HCT116 (cell line): ENCODE results near the gene UGT1A3. TPM values are rescaled to one million over a fixed set of nuclear protein-coding genes. Genes with fewer than 3 reads are reported as not detected.

Experiments
- ATAC-seq: fragments of 200-7000 bp; cut with Tn5 transposase; 2 replicates; pipeline ENCODE4 v1.9.1; 2020; ENCODE audit warnings: mild to moderate bottlenecking, moderate library complexity
- BruUV-seq: library from RNA; stranded (reverse); fragments of 400-500 nt; replicated peaks from 2 replicates; lab custom pipeline; 2021; lab: Mats Ljungman, UMichigan
- CTCF ChIA-PET: fragments of 300-600 bp; sonication (Branson Sonifier 250); formaldehyde crosslinking; loops from one replicate; lab custom pipeline; 2021; ENCODE audit warnings: antibody characterized with exemption; lab: Charles Lee
- POLR2A ChIA-PET: fragments of 300-600, 350-600 bp; sonication (Branson Sonifier 250); formaldehyde crosslinking; loops from one replicate; lab custom pipeline; 2021; ENCODE audit warnings: antibody characterized with exemption; lab: Charles Lee
- RAD21 ChIA-PET, 2 experiments: fragments of 300-600 bp; sonication (Branson Sonifier 250); formaldehyde crosslinking; loops; one replicate each; lab custom pipeline; 2023; ENCODE audit warnings: low total read pairs in 2 of 2; ENCODE audit not compliant: uncharacterized antibody in 2 of 2, unreplicated experiment in 2 of 2, low non-redundant PET in 1 of 2; lab: Charles Lee
- DNase-seq: peaks from one replicate; pipeline ENCODE4 v3.0.0-alpha.2; 2010; ENCODE audit warnings: low read depth, low spot score
- H2AFZ ChIP-seq: fragments of 200-600 bp; shearing (Covaris generic), sonication (generic); 2 replicates; pipeline ENCODE4 v1.6.1; 2017; ENCODE audit warnings: low read depth, mixed run types, mixed read lengths, antibody characterized with exemption, low read length; ENCODE audit not compliant: poor library complexity, severe bottlenecking
- H3K27ac ChIP-seq: 2 replicates; pipeline ENCODE4 v1.5.1; 2012; ENCODE audit warnings: low read depth, low read length
- H3K27me3 ChIP-seq: fragments of 200-600 bp; sonication (generic); 2 replicates; pipeline ENCODE4 v1.6.1; 2016; ENCODE audit warnings: mixed run types, low read length, mixed read lengths; ENCODE audit not compliant: insufficient read depth
- H3K36me3 ChIP-seq, 2 experiments: fragments of 200-500 bp in 1 of 2; fragments of 200-600 bp in 1 of 2; sonication (Bioruptor generic) in 1 of 2; sonication (generic) in 1 of 2; 2 replicates each; pipeline versions ENCODE4 v1.5.1 to v1.6.1; 2014 to 2016; ENCODE audit warnings: low read length in 2 of 2, inconsistent platforms in 1 of 2, mixed read lengths in 1 of 2, mixed run types in 1 of 2; ENCODE audit not compliant: insufficient read depth in 2 of 2, control insufficient read depth in 1 of 2
- H3K4me1 ChIP-seq, 2 experiments: fragments of 200-600 bp in 1 of 2; sonication (generic) in 1 of 2; 2 replicates each; pipeline versions ENCODE4 v1.5.1 to v1.6.1; 2012 to 2017; ENCODE audit warnings: low read length in 2 of 2, inconsistent platforms in 1 of 2, mild to moderate bottlenecking in 1 of 2, mixed read lengths in 1 of 2, mixed run types in 1 of 2, moderate library complexity in 1 of 2; ENCODE audit not compliant: insufficient read depth in 2 of 2, control insufficient read depth in 1 of 2
- H3K4me2 ChIP-seq: fragments of 200-600 bp; sonication (generic); 2 replicates; pipeline ENCODE4 v1.6.1; 2017; ENCODE audit warnings: mixed run types, low read length, mixed read lengths
- H3K4me3 ChIP-seq, 2 experiments: fragments of 200-600 bp in 1 of 2; sonication (generic) in 1 of 2; replicated peaks in 1 of 2; 2 replicates each; pipeline ENCODE4 v1.5.1; 2011 to 2016; ENCODE audit warnings: low read length in 2 of 2, control low read depth in 1 of 2, low read depth in 1 of 2, mild to moderate bottlenecking in 1 of 2, mixed read lengths in 1 of 2, mixed run types in 1 of 2
- H3K79me2 ChIP-seq: fragments of 200-600 bp; sonication (generic); 2 replicates; pipeline ENCODE4 v1.6.1; 2017; ENCODE audit warnings: mild to moderate bottlenecking, mixed run types, low read length, moderate library complexity, mixed read lengths; ENCODE audit not compliant: insufficient read depth
- H3K9ac ChIP-seq: fragments of 200-600 bp; sonication (generic); 2 replicates; pipeline ENCODE4 v1.6.1; 2016; ENCODE audit warnings: low read length, mixed read lengths
- H3K9me2 ChIP-seq: fragments of 200-600 bp; sonication (generic), shearing (Covaris generic); 2 replicates; pipeline ENCODE4 v1.6.1; 2017; ENCODE audit warnings: mixed run types, mild to moderate bottlenecking, moderate library complexity; ENCODE audit not compliant: insufficient read depth
- H3K9me3 ChIP-seq, 2 experiments: fragments of 200-500 bp in 1 of 2; fragments of 200-600 bp in 1 of 2; sonication (Bioruptor generic) in 1 of 2; sonication (generic) in 1 of 2; 2 replicates each; pipeline ENCODE4 v1.6.1; 2014 to 2017; ENCODE audit warnings: low read length in 2 of 2, mixed read lengths in 2 of 2, inconsistent platforms in 1 of 2, low read depth in 1 of 2, mild to moderate bottlenecking in 1 of 2, mixed run types in 1 of 2, moderate library complexity in 1 of 2; ENCODE audit not compliant: control insufficient read depth in 1 of 2, insufficient read depth in 1 of 2
- H4K20me1 ChIP-seq: fragments of 200-600 bp; sonication (generic), shearing (Covaris generic); 2 replicates; pipeline ENCODE4 v1.6.1; 2017; ENCODE audit warnings: mixed run types, mild to moderate bottlenecking, moderate library complexity; ENCODE audit not compliant: insufficient read depth
- CBX3 ChIP-seq: IDR thresholded peaks from 2 replicates; pipeline ENCODE4 v1.6.1; 2012; ENCODE audit warnings: low read depth
- CEBPB ChIP-seq: IDR thresholded peaks from 2 replicates; pipeline ENCODE4 v1.6.1; 2012; ENCODE audit warnings: low read depth
- ELF1 ChIP-seq: IDR thresholded peaks from 2 replicates; pipeline ENCODE4 v1.6.1; 2012; ENCODE audit warnings: low read depth, borderline replicate concordance
- MAX ChIP-seq: IDR thresholded peaks from 2 replicates; pipeline ENCODE4 v1.6.1; 2012
- POLR2A ChIP-seq: IDR thresholded peaks from 2 replicates; pipeline ENCODE4 v1.7.0; 2011; ENCODE audit warnings: borderline replicate concordance; ENCODE audit not compliant: insufficient read depth, insufficient read length; ENCODE audit errors: extremely low read depth
- REST ChIP-seq: IDR thresholded peaks from 2 replicates; pipeline ENCODE4 v1.6.1; 2012; ENCODE audit warnings: low read depth
- SRF ChIP-seq: IDR thresholded peaks from 2 replicates; pipeline ENCODE4 v1.6.1; 2012; ENCODE audit warnings: low read depth
- TCF7L2 ChIP-seq: IDR thresholded peaks from 2 replicates; pipeline ENCODE4 v1.7.0; 2011; ENCODE audit warnings: borderline replicate concordance, inconsistent platforms; ENCODE audit not compliant: insufficient read depth, insufficient read length; ENCODE audit errors: extremely low read depth
- YY1 ChIP-seq: IDR thresholded peaks from 2 replicates; pipeline ENCODE4 v1.6.1; 2011; ENCODE audit warnings: low read length, low read depth, moderate library complexity, mild to moderate bottlenecking; ENCODE audit not compliant: insufficient replicate concordance; ENCODE audit errors: extremely low read depth
- ZFX ChIP-seq: fragments of 450-650 bp; IDR thresholded peaks from 2 replicates; pipeline ENCODE4 v1.6.1; 2017
- intact Hi-C: fragments of 100-400 bp; cut with micrococcal nuclease; formaldehyde crosslinking; loops from 2 replicates; pipeline ENCODE4 v1.10.0; 2022
- total RNA-seq: library from RNA; stranded (reverse); gene quantifications from one replicate; pipeline ENCODE4 v1.2.1, GENCODE V29; 2021; ENCODE audit not compliant: unreplicated experiment

UGT1A3 gene
- total RNA-seq, 1 experiment from 2014 or later: not detected

GRCh38 chr2:233799087-233799665 is 70.3 kb downstream of the UGT1A3 start:
- no peaks in the 10 kb centered on the region for H4K20me1 ChIP-seq
- ChIA-PET CTCF (no interaction called here), RAD21 (no interaction called here), POLR2A (no interaction called here)
- ATAC-seq: no peak
- H3K36me3 ChIP-seq: no peaks in the 10 kb centered on the region
- no peak overlapping the region for H3K4me2 ChIP-seq
- intact Hi-C loops: no loop called here
- TF ChIP-seq TCF7L2 (no peak), ZFX (no peak), ELF1 (no peak), REST (no peak)
- no peaks in the 10 kb centered on the region for H3K79me2 ChIP-seq
- no peak overlapping the region for H3K9ac ChIP-seq
- no peak for DNase-seq
- H3K4me1 ChIP-seq: peaks cover 5 to 9% of the 10 kb centered on the region in 2 experiments; a peak in 3 of 4 replicates
- no peak overlapping the region for H2AFZ ChIP-seq
- H3K27ac ChIP-seq: no peak overlapping the region
- no peak overlapping the region for H3K4me3 ChIP-seq
- H3K9me3 ChIP-seq: no peaks in the 10 kb centered on the region
- H3K9me2 ChIP-seq: no peaks in the 10 kb centered on the region
- no peaks in the 10 kb centered on the region for H3K27me3 ChIP-seq
- no TSS peak for BruUV-seq

- no peak for DNase-seq
- ATAC-seq: no peak
- Histone ChIP-seq H3K4me3 (no peak overlapping the region), H3K36me3 (no peaks in the 10 kb centered on the region), H3K9ac (no peak overlapping the region), H3K9me3 (no peaks in the 10 kb centered on the region), H3K79me2 (no peaks in the 10 kb centered on the region), H3K9me2 (no peaks in the 10 kb centered on the region), H4K20me1 (no peaks in the 10 kb centered on the region), H2AFZ (no peak overlapping the region), H3K4me2 (no peak overlapping the region), H3K4me1 (peaks cover 5 to 9% of the 10 kb centered on the region in 2 experiments; a peak in 3 of 4 replicates), H3K27ac (no peak overlapping the region), H3K27me3 (no peaks in the 10 kb centered on the region)
- TF ChIP-seq SRF: no peak
- no peak for TF ChIP-seq ELF1
- no peak for TF ChIP-seq YY1
- TF ChIP-seq CBX3: no peak
- TF ChIP-seq MAX: no peak
- no peak for TF ChIP-seq CEBPB
- TF ChIP-seq POLR2A: no peak
- ChIA-PET POLR2A (no interaction called here), CTCF (no interaction called here), RAD21 (no interaction called here)
- intact Hi-C loops: no loop called here
- no TSS peak for BruUV-seq
Measured at GRCh38 chr2:233799716-233800115, 70.9 kb downstream of the UGT1A3 start.
